GM12873 (cell line): Measurements from ENCODE around the gene ZNF831.

Experiments used
- TF ChIP-seq, protein P1 (sequence below): IDR thresholded peaks from 2 replicates; pipeline ENCODE4 v1.5.1; 2012; ENCODE audit warnings: low read depth, mild to moderate bottlenecking, moderate library complexity, low read length, control low read depth; ENCODE audit not compliant: insufficient read depth; ENCODE audit errors: missing control alignments

Gene ZNF831

DNA sequence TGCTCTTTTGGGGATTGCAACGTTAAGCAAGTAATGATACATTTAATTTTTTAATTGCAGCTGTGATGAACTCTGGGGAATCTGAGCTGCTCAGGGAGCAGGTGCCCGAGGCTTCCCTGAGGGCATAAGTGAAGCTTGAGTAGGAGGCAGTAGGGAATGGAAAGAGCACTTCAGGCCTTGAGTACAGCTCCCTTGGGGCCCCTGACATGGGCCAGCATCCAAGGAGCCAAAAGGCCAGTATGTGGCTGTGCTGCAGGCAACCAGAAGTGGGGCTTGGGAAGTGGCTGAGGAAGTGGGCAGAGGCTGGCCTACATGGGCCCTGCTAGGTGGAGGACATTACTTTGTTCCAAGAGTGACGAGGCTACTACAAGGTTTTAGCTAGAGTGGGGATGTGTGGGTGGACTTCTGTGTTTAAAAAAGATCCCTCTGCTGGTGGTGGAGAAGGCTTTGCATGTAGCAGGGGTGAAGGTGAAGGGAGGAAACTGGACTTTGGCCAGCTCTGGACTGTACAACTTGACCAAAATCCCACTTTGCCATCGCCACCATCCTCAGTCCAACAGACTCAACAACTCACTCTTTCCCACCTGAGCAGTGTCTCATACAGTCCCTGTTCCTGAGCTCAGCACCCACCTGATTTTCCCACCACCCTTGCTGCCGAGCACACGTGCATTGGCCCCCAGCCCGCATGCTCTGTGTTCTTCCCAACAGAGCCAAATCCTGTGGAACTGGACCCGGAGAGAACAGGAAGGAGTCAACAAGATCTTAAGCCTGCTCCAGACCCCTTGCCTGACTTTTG lies 10.9 kb upstream of the ZNF831 start:
- TF ChIP-seq, protein P1, sequence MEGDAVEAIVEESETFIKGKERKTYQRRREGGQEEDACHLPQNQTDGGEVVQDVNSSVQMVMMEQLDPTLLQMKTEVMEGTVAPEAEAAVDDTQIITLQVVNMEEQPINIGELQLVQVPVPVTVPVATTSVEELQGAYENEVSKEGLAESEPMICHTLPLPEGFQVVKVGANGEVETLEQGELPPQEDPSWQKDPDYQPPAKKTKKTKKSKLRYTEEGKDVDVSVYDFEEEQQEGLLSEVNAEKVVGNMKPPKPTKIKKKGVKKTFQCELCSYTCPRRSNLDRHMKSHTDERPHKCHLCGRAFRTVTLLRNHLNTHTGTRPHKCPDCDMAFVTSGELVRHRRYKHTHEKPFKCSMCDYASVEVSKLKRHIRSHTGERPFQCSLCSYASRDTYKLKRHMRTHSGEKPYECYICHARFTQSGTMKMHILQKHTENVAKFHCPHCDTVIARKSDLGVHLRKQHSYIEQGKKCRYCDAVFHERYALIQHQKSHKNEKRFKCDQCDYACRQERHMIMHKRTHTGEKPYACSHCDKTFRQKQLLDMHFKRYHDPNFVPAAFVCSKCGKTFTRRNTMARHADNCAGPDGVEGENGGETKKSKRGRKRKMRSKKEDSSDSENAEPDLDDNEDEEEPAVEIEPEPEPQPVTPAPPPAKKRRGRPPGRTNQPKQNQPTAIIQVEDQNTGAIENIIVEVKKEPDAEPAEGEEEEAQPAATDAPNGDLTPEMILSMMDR, result no peak

DNA sequence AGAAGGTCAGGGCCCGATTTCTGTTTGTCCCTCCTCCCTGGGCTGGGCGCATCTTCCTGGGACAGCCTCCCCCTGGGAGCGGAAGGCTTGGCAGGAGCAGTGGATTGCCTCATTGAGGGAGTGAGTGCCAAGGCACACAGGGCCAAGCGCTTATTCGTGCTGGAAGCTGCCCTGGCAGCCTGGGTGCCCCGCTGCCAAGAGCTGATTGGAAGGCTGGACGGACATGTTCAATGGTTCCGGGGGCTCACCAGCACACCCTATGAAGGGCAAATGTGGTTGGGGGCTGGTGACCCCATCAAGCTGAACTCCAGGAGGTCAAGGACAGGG lies 10.3 kb upstream of the ZNF831 start:
- TF ChIP-seq, protein P1, result no peak

DNA sequence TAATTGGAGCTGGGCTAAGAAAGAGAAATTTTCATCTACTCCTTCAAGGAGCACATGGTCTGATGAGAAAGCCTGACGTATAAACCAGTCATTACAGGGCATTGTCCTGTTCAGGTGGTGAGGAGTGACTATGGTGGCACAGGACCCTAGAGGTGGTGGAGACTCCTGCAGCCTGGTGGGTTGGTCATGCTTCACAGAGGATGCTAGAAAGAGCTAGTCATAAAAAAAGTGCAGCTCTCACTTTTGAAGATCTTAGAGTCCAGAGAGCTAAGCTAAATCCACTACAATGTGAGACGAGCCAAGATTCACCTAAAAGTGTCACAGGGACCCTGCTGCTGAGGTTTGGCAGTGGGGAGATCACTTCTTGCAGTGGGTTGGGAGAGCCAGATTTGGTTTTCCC lies 9.8 kb upstream of the ZNF831 start:
- TF ChIP-seq, protein P1, result no peak

DNA sequence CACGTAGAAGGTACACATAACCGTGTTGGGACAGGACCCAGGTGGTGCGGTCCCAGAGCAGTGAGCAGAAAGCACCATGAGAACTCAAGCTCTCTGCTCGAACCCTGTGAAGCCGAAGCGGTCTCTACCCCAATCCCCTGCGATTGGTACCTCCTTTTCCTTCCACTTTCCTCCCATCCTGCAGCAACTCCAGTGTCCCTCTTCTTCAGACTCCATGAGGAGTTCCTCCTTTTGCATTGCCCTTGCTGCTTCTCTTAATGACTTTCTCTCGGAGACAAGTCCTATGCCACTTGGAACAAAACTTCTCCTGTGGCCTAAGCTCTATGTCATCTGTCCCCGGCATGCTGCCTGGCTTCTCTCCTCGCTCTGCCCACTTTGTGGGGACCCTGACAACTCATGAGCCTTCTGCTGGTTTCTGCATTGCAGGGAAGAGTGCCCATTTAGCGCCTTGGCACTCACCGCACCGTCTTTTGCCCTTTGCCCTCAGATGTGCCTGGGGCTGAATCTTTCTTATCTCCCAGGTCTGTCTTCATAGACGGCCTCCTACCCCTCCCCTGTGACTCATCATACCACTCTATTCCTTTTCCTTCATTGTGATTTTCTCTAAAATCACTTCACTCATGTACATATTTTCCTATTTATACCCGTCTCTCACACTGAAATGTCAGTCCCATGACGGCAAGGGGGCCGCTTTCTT lies 9.2 kb upstream of the ZNF831 start:
- TF ChIP-seq, protein P1, result no peak

DNA sequence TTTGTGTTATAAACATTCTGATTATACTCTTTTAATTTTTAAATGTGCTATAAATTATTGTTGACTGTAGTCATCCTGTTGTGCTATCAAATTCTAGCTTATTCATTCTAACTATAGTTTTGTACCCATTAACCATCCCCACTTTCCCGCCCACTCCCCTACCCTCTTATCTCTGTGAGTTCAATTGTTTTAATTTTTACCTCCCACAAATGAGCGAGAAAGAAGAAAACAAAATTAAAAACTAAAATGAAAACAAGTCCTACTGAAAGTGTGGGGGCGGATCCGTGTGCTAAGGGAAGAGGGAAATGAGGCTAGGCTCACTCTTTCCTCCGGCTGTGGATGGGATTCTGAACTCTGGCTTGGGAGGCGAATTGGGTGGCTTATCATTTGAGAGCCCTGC lies 6.6 kb upstream of the ZNF831 start:
- TF ChIP-seq, protein P1, result no peak

DNA sequence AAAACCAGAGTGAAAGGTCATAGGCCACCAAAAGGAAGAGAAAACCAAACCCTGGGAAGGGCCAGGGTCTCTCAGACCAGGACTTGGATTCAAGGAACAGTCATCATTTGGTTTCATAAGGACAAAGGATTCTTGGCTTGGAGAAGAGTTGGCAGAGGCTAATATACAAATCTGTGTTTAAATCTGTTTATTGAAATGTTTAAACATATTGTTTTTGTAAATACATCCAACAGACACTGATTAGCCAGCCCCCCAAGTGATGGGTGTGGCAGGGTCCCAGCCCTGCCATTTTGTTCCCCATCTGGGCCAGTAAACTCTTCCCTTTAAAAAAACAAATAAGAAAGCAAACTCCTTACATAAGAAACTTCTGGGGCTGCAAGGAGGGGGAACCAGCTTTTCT lies 6.1 kb upstream of the ZNF831 start:
- TF ChIP-seq, protein P1, result no peak

DNA sequence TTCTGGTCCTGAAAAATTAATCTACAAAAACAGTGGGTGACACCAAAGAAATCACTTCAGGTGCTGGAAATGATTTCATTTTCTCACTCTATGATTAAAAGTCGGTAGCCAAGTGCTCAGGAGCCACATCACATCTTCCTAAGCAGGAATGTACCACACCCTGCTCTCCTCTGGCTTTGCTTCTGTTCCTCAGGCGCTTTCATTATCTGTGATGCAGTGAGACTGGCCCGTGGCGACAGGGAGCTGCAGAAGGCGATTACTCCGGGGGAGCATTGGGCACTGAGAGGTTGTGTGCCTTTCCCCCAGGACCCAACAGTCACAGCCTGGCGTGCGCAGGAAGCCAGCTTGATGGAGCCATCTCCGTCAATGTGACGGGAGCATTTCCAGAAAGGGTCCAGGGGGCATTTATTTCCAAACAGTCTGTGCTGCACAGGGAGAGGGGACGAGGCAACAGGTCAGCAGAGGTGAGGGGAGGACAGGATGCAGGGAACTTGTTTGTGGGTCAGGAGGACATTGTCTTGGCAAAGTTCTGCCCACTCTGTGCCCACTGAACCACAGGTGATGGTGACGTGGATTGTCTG lies 5.6 kb upstream of the ZNF831 start:
- TF ChIP-seq, protein P1, result no peak
